ENCODE data around the gene ARID1A. TPM values are rescaled to one million over a fixed set of nuclear protein-coding genes. Genes with fewer than 3 reads are reported as not detected.

The ARID1A gene
- total and polyA plus RNA-seq, 8 donors = 9.9 to 74.2 (median 45.3) TPM

GRCh38 chr1:26785611-26786436 is 90.0 kb downstream of the ARID1A start:
- intact Hi-C loops (cut with DNase I; ENCODE audit: low total_unique reads) = loop anchor here (10.0 kb wide), 1 partner anchor 101 kb away; no protein-coding TSS in a partner anchor
- H3K4me1 ChIP-seq = peaks cover 56 to 86% (median 74%) of the 10 kb centered on the region in 4 donors

GRCh38 chr1:26786437-26787380 is 90.9 kb downstream of the ARID1A start:
- no peaks in the 10 kb centered on the region for H3K9me3 ChIP-seq
- H3K27ac ChIP-seq = peak overlapping the region; percentile 97 to 100 (median 98)
- peak overlapping the region; percentile 62 to 80 (median 72) for H3K4me3 ChIP-seq
- H3K4me1 ChIP-seq = peaks cover 48 to 86% (median 70%) of the 10 kb centered on the region in 4 donors
- H3K36me3 ChIP-seq = peaks cover 0 to 19% (median 9%) of the 10 kb centered on the region in 4 donors
- H3K27me3 ChIP-seq = no peaks in the 10 kb centered on the region
- TF ChIP-seq EP300 (IDR thresholded peaks at IDR 0.05) (no peak), POLR2AphosphoS5 (IDR thresholded peaks at IDR 0.05) (peak in 2 of 3 donors; percentile 47 to 73)
- peak; percentile 62 to 86 for DNase-seq
- intact Hi-C loops (cut with DNase I; ENCODE audit: low total_unique reads) = loop anchor here (10.0 kb wide), 1 partner anchor 102 kb away; no protein-coding TSS in a partner anchor
- WGBS, 5 donors = 2 to 5% (median 3%) methylated on average over 11 to 12 of the region's 12 CpGs

More at GRCh38 chr1:26785611-26786436, 90.0 kb downstream of the ARID1A start:
- no peak overlapping the region for H3K4me3 ChIP-seq
- no peaks in the 10 kb centered on the region for H3K27me3 ChIP-seq
- 73 to 77% (median 74%) methylated on average over 5 of the region's 5 CpGs for WGBS, 5 donors
- H3K36me3 ChIP-seq = peaks cover under 1 to 19% (median 9%) of the 10 kb centered on the region in 4 donors
- peak overlapping the region; percentile 79 to 100 (median 98) for H3K27ac ChIP-seq
- H3K9me3 ChIP-seq = no peaks in the 10 kb centered on the region
- peak in 1 of 2 donors; percentile 79 for DNase-seq
- TF ChIP-seq POLR2AphosphoS5 (IDR thresholded peaks at IDR 0.05) = peak in 2 of 3 donors; percentile 33 to 35
- no peak for TF ChIP-seq CTCF (IDR thresholded peaks at IDR 0.05)
- TF ChIP-seq EP300 (IDR thresholded peaks at IDR 0.05) = no peak
- no peak for TF ChIP-seq POLR2A (IDR thresholded peaks at IDR 0.05)

- H3K4me3 ChIP-seq = peak overlapping the region; percentile 62 to 80 (median 72)
- H3K9me3 ChIP-seq = no peaks in the 10 kb centered on the region
- H3K27me3 ChIP-seq = no peaks in the 10 kb centered on the region
- WGBS, 5 donors = 0 to 1% (median 0%) methylated on average over 3 to 11 of the region's 11 CpGs
- intact Hi-C loops (cut with DNase I; ENCODE audit: low total_unique reads) = loop anchor here (10.0 kb wide), 1 partner anchor 103 kb away; no protein-coding TSS in a partner anchor
- H3K36me3 ChIP-seq = peaks cover 0 to 19% (median 10%) of the 10 kb centered on the region in 4 donors
- H3K27ac ChIP-seq = peak overlapping the region; percentile 97 to 100 (median 98)
- DNase-seq = peak in 1 of 2 donors; percentile 52
- peaks cover 48 to 82% (median 65%) of the 10 kb centered on the region in 4 donors for H3K4me1 ChIP-seq
- TF ChIP-seq POLR2AphosphoS5 (IDR thresholded peaks at IDR 0.05) (no peak), CTCF (IDR thresholded peaks at IDR 0.05) (no peak), EP300 (IDR thresholded peaks at IDR 0.05) (no peak), POLR2A (IDR thresholded peaks at IDR 0.05) (no peak)
These were observed 91.5 kb downstream of the ARID1A start for GRCh38 chr1:26787381-26787705.

GRCh38 chr1:26787706-26788514 is 92.1 kb downstream of the ARID1A start, which contains the start of gene PIGV:
Gene PIGV (plus strand): TSS chr1:26787950. CDS start chr1:26790816, 2,866 bp downstream.
- intact Hi-C loops (cut with DNase I; ENCODE audit: low total_unique reads) = loop anchor here (10.0 kb wide), 1 partner anchor 103 kb away; no protein-coding TSS in a partner anchor

More at GRCh38 chr1:26787706-26788514, 92.1 kb downstream of the ARID1A start, which contains the start of gene PIGV:
- Histone ChIP-seq H3K9me3 (no peaks in the 10 kb centered on the region), H3K4me1 (peaks cover 43 to 76% (median 60%) of the 10 kb centered on the region in 4 donors), H3K27ac (peak within 1 kb of the TSS; percentile 97 to 100 (median 98)), H3K36me3 (peaks cover 3 to 19% (median 14%) of the 10 kb centered on the region in 4 donors), H3K27me3 (no peaks in the 10 kb centered on the region), H3K4me3 (peak within 1 kb of the TSS; percentile 62 to 80 (median 72))
- TF ChIP-seq POLR2AphosphoS5 (IDR thresholded peaks at IDR 0.05) (peak; percentile 62 to 89 (median 63)), EP300 (IDR thresholded peaks at IDR 0.05) (no peak), CTCF (IDR thresholded peaks at IDR 0.05) (peak in 4 of 7 experiments; percentile 12 to 50 (median 29)), POLR2A (IDR thresholded peaks at IDR 0.05) (peak in 1 of 4 donors; percentile 50)
- peak; percentile 89 to 96 for DNase-seq
- WGBS, 5 donors = 0% methylated on average over 35 to 63 of the region's 63 CpGs

All from stomach (tissue), 9 donors.